GM19467 (cell line): Measurements from ENCODE around the gene FFAR3.
"Not testable (repeated sequence)": the region's sequence is repeated elsewhere in the genome, so short reads cannot be mapped to it uniquely, and the experiment has no call there.

Source experiments
- ATAC-seq: cut with Tn5 transposase; IDR thresholded peaks from one replicate; pipeline ENCODE4 v1.9.1; 2021; ENCODE audit warnings: mild to moderate bottlenecking, moderate library complexity; ENCODE audit not compliant: unreplicated experiment

The FFAR3 gene

DNA sequence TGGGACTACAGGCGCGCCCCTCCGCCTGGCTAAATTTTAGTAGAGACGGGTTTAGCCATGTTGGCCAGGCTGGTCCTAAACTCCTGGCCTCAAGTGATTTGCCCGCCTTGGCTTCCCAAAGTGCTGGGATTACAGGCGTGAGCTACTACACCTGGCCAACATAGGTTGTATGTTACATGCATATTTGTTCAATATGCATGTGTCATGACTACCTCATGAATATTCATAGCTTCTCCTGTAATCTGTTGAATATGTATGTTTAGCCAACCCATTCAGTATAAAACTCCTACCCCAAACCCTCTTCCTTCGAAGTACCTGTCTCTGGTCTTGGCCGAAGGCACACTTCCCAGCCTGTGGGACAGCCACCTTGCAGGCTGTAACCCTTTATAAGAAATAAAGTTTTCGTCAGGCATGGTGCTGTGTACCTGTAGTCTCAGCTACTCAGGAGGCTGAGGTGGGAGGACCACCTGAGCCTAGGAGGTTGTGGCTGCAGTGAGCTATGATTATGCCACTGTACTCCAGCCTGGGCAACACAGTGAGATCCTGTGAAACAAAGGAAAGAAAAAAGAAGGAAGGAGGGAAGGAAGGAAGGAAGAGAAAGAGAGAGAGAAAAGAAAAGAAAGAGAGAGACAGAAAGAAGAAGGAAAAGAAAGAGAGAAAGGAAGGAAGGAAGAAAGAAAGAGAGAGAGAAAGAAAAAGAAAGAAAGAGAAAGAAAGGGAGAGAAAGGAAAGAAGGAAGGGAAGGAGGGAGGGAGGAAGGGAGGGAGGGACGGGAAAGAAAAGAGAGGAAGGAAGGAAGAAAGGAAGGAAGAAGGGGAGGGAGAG, 41.9 kb downstream of the FFAR3 start:
- no peak for ATAC-seq

DNA sequence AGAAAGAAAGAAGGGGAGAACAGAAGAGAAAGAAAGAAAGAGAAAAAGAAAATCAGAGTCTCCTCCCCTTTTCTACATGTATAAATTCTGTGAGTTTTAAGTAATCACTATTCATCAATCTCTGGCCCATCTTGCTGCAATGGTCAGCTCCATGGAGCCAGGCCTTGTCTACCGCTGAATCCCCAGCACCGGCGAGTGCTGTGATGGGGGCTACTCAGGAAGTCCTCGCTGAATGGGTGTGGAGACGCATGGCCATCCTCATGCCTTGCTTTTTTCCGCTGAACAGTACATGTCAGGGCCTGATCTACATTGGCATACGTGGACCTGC, 42.5 kb downstream of the FFAR3 start:
- no peak for ATAC-seq

DNA sequence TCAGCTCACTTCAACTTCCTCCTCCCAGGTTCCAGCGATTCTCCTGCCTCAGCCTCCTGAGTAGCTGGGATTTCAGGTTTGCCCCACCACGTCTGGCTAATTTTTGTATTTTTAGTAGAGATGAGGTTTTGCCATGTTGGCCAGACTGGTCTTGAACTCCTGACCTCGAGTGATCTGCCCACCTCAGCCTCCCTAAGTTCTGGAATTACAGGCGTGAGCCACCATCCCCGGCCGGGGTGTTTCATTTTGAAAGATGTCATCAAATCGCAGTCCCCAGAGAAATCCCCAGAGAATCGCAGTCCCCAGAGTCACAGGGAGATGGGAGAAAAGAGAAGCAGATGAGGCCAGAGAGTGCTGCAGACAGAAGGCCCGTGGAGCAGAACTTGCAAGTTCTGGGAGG, 43.2 kb downstream of the FFAR3 start:
- not testable (repeated sequence) for ATAC-seq

DNA sequence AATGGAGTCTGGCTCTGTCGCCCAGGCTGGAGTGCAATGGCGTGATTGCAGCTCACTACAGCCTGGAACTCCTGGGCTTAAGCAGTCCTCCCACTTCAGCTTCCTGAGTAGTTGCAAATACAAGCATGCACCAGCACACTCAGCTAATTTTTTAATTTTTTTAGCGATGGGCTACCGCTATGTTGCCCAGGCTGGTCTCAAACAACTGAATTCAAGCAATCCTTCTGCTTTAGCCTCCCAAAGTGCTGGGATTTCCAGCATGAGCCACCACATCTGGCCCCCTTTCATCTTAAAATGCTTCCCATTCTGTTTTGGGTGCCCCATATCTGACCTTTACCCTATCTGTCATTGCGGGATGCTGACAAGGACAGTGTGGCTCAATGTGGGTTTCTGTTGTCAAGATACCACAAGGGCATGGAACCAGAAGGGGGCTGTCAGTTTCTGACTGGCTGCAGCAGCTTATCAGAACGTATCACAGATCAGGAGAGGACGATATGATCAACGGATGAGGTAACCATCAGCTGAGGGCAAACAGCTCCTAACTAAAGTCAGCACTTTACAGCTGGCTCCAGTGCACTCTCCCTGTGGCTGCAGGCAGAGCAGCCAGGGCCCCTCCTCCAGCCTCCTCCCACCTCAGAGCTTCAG, 45.0 kb downstream of the FFAR3 start:
- ATAC-seq, result no peak

DNA sequence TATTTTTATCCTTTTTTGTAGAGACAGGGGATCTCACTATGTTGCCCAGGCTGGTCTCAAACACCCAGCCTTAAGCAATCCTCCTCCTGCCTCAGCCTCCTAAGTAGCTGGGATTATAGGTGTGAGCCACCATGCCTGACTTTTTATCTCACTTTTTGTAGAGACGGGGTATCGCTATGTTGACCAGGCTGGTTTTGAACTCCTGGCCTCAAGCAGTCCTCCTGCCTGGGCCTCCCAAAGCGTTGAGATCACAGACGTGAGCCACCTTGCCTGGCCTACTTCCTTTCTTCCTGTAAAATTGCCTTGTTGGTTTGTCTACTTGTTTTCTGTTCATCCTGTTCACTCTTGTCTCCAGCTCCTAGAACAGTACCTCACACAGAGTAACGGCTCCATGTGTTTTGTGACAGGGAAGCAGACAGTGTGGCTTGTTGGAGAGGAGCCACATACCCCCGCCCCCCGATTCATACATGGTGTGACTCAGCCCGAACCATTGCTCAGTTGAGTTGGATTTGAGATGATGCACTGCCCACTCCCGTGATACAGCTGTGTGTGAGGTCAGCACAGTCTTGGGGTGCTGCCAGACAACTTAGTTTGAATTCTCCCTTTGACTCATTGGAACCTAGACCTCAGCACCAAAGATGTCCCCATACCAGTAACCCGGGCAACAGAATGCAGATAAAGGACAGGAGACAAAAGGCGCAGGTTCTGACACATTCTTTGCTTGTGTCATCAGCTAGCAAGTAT, 46.8 kb downstream of the FFAR3 start:
- ATAC-seq, result no peak

DNA sequence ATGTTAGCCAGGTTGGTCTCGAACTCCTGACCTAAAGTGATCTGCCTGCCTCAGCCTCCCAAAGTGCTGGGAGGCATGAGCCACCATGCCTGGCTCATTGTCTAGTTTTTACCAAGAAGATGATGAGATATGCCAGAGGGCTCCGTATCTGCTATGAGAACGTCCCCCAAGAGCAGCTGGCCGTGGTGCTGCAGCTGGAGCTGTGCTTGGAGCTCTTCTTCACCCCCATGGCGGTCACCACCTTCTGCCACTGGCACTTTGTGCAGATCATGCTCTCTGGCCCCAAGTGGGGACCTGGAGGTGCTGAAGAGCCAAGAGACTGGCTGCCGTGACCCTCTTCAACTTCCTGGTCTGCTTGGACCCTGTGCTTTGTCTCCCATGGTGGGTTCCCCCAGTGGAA, 49.4 kb downstream of the FFAR3 start:
- ATAC-seq, result no peak

DNA sequence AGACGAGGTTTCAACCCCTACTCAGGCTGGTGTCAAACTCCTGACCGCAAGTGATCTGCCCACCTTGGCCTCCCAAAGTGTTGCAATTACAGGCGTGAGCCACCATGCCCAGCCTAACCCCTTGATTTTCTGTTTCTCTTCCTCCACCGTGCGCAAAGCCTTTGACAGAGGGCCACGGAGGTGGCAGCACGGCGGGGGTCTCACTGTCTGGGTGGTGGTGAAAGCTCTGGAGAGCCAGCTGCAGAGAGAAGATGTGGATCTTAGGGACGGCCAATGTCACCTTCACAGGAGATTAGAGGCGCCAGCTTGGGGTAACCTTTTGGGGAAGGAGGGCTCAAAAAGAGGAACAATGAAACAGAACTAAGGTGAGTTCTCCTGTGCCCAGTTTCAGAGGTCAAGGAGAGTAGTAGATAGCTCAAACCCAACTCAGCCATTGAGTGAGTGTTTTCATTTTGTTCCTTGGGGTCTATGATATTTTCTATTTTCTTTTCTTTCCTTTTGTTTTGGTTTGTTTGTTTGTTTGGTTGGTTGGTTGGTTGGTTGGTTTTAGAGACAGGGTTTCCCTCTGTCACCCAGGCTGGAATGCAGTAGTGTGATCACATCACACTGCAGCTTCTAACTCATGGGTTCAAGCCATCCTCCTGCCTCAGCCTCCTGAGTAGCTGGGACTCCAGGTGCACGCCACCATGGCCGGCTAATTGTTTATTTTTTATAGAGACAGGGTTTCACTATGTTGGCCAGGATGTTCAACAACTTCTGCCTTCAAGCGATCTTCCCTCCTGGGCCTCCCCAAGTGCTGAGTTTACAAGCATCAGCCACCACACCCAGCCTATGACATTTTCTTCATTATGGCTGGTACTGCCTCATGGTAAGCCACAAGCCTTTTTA, 50.3 kb downstream of the FFAR3 start:
- ATAC-seq, result no peak

DNA sequence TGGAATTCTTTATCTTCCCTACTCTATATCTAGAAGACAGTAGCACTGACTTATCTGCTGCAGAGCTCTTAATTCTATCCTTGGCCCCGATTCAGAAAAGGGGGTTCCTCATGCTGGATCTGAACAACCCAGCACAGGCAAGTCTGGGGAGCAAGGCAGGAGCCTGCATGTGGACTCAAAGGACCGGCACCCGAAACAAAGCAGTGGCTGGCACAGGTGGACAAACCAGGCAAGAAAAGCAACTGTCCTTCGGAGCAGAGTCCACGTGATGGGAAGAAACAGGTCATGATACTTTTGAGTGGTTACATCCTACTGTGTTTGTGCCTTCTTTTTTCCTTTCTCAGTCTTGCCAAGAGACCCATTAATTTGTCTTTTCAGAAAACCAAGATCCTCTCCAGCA, 50.9 kb downstream of the FFAR3 start:
- ATAC-seq, result no peak
